LNCaP clone FGC (cell line): Measurements from ENCODE around the gene YOD1.

Experiments
- DNase-seq: peaks from one replicate; pipeline ENCODE4 v3.0.0-alpha.2; 2011; ENCODE audit warnings: low read depth
- H3K4me3 ChIP-seq: 2 replicates; pipeline ENCODE4 v1.5.1; 2011; ENCODE audit warnings: mild to moderate bottlenecking, low read depth, low read length, control low read depth
- CTCF ChIP-seq: IDR thresholded peaks from 2 replicates; pipeline ENCODE4 v1.5.1; 2012; ENCODE audit warnings: mild to moderate bottlenecking; ENCODE audit not compliant: control insufficient read depth, insufficient read depth; ENCODE audit errors: extremely low read depth

YOD1 gene

GRCh38 chr1:207056673-207057072, 5.7 kb upstream of the YOD1 start:
- DNase-seq, result no peak
- H3K4me3 ChIP-seq, result no peak overlapping the region
- no peak for TF ChIP-seq CTCF

GRCh38 chr1:207055386-207056001, 4.5 kb upstream of the YOD1 start:
- no peak for DNase-seq
- H3K4me3 ChIP-seq, result no peak overlapping the region
- TF ChIP-seq CTCF, result no peak

DNA sequence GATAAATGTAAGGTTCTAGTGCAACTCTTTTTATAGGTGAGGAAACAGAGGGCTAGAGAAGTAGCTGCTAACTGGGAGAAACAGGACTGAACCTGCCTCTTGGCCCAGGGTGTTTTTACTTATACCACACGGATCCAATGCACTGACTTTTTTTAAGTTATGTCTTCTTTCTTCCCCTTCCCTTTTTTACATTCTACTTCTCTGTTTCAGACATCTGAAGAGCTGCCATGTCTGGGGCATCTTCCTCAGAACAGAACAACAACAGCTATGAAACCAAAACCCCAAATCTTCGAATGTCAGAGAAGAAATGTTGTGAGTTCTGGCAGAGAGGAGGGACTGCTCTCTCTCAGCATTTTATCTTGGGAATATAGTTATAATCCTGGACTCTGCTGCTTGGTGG, 3.5 kb upstream of the YOD1 start:
- no peak for DNase-seq
- H3K4me3 ChIP-seq, result no peak overlapping the region
- no peak for TF ChIP-seq CTCF

- DNase-seq, result peak; percentile 99
- peak within 1 kb of the TSS; percentile 78 for H3K4me3 ChIP-seq
- TF ChIP-seq CTCF, result no peak
Measured at GRCh38 chr1:207052911-207053769, 2.1 kb upstream of the YOD1 start, which contains the start of gene PFKFB2. PFKFB2 (plus strand) TSS chr1:207053275; CDS start chr1:207054718, 1,443 bp downstream.

- TF ChIP-seq CTCF, result no peak
- H3K4me3 ChIP-seq, result peak overlapping the region; percentile 96
- DNase-seq, result peak; percentile 77
Measured at GRCh38 chr1:207050480-207051190, 373 bp downstream of the YOD1 start.

- H3K4me3 ChIP-seq, result peak overlapping the region; percentile 96
- TF ChIP-seq CTCF, result peak; percentile 70
- DNase-seq, result no peak
Measured at GRCh38 chr1:207049974-207050391, 1.0 kb downstream of the YOD1 start.
